Measurements from ENCODE around the gene CUL7. TPM values are rescaled to one million over a fixed set of nuclear protein-coding genes. Genes with fewer than 3 reads are reported as not detected.

Gene CUL7
- total RNA-seq, 1 experiment from 2014 or later: 34.1 TPM

DNA sequence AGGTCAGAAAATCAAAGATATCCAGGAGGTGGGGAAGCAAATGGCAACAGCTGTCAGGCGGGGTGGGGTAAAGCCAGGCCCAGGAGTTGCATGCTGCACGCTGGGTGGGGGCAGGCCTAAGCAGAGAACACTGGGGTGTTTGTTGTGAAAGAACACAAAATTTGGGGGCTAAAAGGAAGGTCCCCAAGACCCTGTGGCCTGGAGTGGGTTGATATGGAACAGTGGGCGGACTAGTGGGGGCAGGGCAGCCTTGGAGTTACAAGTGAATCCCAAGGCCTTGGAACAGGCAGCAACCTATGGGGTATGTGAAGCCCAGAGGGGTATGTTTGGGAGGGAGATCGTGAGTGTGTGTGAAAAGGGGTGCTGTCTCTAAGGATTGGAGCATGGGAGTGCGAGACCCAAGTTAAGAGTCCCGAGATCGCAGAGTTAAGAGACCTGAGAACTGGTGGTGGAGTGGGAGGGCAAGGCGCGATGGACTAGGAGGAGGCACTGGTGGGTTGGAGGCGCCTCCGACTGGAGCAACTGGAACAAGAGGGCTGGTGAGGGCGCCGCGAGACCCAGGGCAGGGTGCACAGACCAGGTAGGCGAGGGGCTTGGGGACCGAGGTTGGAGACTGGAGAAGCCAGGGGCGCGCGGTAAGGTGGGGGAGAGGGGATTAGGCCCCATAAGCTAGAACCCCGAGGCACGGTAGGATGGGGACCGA is 658 bp downstream of the CUL7 start:
- Histone ChIP-seq H3K9me3 (ENCODE audit: control insufficient read depth in 1 of 2, insufficient read depth in 1 of 2, low read depth in 1 of 2, low read length in 2 of 2) (no peaks in the 10 kb centered on the region), H3K9ac (ENCODE audit: low read length) (peak overlapping the region; percentile 98), H3K27me3 (ENCODE audit: insufficient read depth, low read length) (no peaks in the 10 kb centered on the region), H3K27ac (ENCODE audit: low read depth, low read length) (peak overlapping the region; percentile 98), H4K20me1 (ENCODE audit: insufficient read depth) (no peaks in the 10 kb centered on the region), H3K9me2 (ENCODE audit: insufficient read depth) (no peaks in the 10 kb centered on the region), H3K4me3 (replicated peaks in 1 of 2; ENCODE audit: low read depth in 1 of 2, low read length in 2 of 2) (peak overlapping the region; percentile 97), H2AFZ (ENCODE audit: low read depth, low read length, poor library complexity, severe bottlenecking) (no peak overlapping the region), H3K36me3 (ENCODE audit: control insufficient read depth in 1 of 2, insufficient read depth in 2 of 2, low read length in 2 of 2) (peaks cover 8 to 24% of the 10 kb centered on the region in 2 experiments; a peak in 3 of 4 replicates), H3K79me2 (ENCODE audit: insufficient read depth, low read length) (peaks cover 32% of the 10 kb centered on the region), H3K4me1 (ENCODE audit: control insufficient read depth in 1 of 2, insufficient read depth in 2 of 2, low read length in 2 of 2) (peaks cover 7 to 25% of the 10 kb centered on the region in 2 experiments; a peak in 3 of 4 replicates), H3K4me2 (ENCODE audit: low read length) (peak overlapping the region; percentile 99)
- RAD21 ChIA-PET (ENCODE audit: low non-redundant PET in 1 of 2, low total read pairs in 2 of 2, uncharacterized antibody in 2 of 2, unreplicated experiment in 2 of 2): interaction anchor here in 1 of 2 experiments (1.0 kb wide), 1 partner anchor 24 kb away, joined by 3 read pairs; no protein-coding TSS in a partner anchor
- intact Hi-C loops (cut with micrococcal nuclease): no loop called here
- POLR2A ChIA-PET: interaction anchor here (0.8 to 1.6 kb wide), 5 partner anchors 12 to 122 kb away, joined by 3 to 10 read pairs (median 4); partner anchors contain the start of genes KLHDC3, MEA1 and PPP2R5D
- TF ChIP-seq ZFX (IDR thresholded peaks at IDR 0.05): no peak
- CTCF ChIA-PET: interaction anchor here (1.5 kb wide), 1 partner anchor 91 kb away, joined by 5 read pairs; no protein-coding TSS in a partner anchor
- ATAC-seq (peak; percentile 41), DNase-seq (ENCODE audit: low read depth, low spot score) (no peak)
- no TSS peak for BruUV-seq (replicated peaks)

- ChIA-PET POLR2A (no interaction called here), CTCF (no interaction called here), RAD21 (ENCODE audit: low non-redundant PET in 1 of 2, low total read pairs in 2 of 2, uncharacterized antibody in 2 of 2, unreplicated experiment in 2 of 2) (no interaction called here)
- Histone ChIP-seq H3K27me3 (ENCODE audit: insufficient read depth, low read length) (no peaks in the 10 kb centered on the region), H4K20me1 (ENCODE audit: insufficient read depth) (no peaks in the 10 kb centered on the region), H3K27ac (ENCODE audit: low read depth, low read length) (peak overlapping the region; percentile 98), H3K4me1 (ENCODE audit: control insufficient read depth in 1 of 2, insufficient read depth in 2 of 2, low read length in 2 of 2) (peaks cover 6 to 21% of the 10 kb centered on the region in 2 experiments; a peak in 3 of 4 replicates), H3K4me3 (replicated peaks in 1 of 2; ENCODE audit: low read depth in 1 of 2, low read length in 2 of 2) (peak overlapping the region; percentile 97), H3K9ac (ENCODE audit: low read length) (peak overlapping the region; percentile 98), H3K9me3 (ENCODE audit: control insufficient read depth in 1 of 2, insufficient read depth in 1 of 2, low read depth in 1 of 2, low read length in 2 of 2) (no peaks in the 10 kb centered on the region), H3K4me2 (ENCODE audit: low read length) (peak overlapping the region; percentile 99), H2AFZ (ENCODE audit: low read depth, low read length, poor library complexity, severe bottlenecking) (no peak overlapping the region), H3K9me2 (ENCODE audit: insufficient read depth) (no peaks in the 10 kb centered on the region), H3K36me3 (ENCODE audit: control insufficient read depth in 1 of 2, insufficient read depth in 2 of 2, low read length in 2 of 2) (peaks cover 14 to 19% of the 10 kb centered on the region in 2 experiments; a peak in 3 of 4 replicates), H3K79me2 (ENCODE audit: insufficient read depth, low read length) (peaks cover 27% of the 10 kb centered on the region)
- intact Hi-C loops (cut with micrococcal nuclease): no loop called here
- ATAC-seq (no peak), DNase-seq (ENCODE audit: low read depth, low spot score) (no peak)
- BruUV-seq (replicated peaks): TSS peak; percentile 29
- TF ChIP-seq SRF (IDR thresholded peaks at IDR 0.05; ENCODE audit: low read depth): no peak
- peak; percentile 24 for TF ChIP-seq POLR2A (IDR thresholded peaks at IDR 0.05; ENCODE audit: borderline replicate concordance, extremely low read depth, insufficient read depth, insufficient read length)
- TF ChIP-seq MAX (IDR thresholded peaks at IDR 0.05): no peak
- TF ChIP-seq EGR1 (IDR thresholded peaks at IDR 0.05; ENCODE audit: low read depth): no peak
- no peak for TF ChIP-seq SP1 (IDR thresholded peaks at IDR 0.05; ENCODE audit: low read depth)
- TF ChIP-seq ZFX (IDR thresholded peaks at IDR 0.05): no peak
These were observed 1.3 kb downstream of the CUL7 start for GRCh38 chr6:43052225-43052841.

Data from HCT116 (cell line).